Measurements from ENCODE around the gene SAV1.

Gene SAV1

DNA sequence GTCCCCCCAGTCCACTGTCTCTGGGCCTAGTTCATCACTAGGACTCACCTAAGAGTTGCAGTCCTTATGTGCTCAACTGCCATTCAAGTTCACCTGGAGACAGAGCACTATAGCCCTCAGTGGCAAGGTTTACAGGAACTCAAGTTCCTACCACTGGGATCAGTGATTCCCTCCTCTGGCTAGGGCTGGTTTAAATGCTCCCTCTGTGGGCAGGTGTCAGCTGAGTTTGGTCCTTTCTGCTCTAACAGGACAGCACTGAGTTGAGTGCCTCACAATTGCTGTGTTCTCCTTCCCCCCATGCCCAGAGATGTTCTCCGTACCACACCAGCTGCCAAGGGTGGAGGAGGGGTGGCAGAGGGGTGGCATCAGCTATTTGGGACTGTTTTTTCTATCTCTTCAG lies 20.8 kb upstream of the SAV1 start:
- TF ChIP-seq, protein P1, sequence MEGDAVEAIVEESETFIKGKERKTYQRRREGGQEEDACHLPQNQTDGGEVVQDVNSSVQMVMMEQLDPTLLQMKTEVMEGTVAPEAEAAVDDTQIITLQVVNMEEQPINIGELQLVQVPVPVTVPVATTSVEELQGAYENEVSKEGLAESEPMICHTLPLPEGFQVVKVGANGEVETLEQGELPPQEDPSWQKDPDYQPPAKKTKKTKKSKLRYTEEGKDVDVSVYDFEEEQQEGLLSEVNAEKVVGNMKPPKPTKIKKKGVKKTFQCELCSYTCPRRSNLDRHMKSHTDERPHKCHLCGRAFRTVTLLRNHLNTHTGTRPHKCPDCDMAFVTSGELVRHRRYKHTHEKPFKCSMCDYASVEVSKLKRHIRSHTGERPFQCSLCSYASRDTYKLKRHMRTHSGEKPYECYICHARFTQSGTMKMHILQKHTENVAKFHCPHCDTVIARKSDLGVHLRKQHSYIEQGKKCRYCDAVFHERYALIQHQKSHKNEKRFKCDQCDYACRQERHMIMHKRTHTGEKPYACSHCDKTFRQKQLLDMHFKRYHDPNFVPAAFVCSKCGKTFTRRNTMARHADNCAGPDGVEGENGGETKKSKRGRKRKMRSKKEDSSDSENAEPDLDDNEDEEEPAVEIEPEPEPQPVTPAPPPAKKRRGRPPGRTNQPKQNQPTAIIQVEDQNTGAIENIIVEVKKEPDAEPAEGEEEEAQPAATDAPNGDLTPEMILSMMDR (IDR thresholded peaks at IDR 0.05), result no peak

DNA sequence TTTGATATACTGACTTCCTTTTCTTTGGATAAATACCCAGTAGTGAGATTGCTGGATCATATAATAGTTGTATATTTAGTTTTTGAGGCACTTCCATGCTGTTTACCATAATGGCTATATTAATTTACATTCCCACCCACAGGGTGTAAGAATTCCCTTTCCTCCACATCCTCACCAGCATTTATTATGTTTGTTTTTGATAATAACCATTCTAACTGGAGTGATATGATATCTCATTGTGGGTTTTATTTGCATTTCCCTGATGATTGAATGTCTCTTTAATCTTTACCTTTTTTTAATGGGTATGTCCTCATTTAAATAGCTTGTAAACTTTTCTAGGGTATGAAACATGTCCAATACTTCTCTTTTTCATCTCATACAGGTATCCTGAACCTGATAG lies 11.6 kb upstream of the SAV1 start:
- TF ChIP-seq, protein P1 (IDR thresholded peaks at IDR 0.05), result no peak

DNA sequence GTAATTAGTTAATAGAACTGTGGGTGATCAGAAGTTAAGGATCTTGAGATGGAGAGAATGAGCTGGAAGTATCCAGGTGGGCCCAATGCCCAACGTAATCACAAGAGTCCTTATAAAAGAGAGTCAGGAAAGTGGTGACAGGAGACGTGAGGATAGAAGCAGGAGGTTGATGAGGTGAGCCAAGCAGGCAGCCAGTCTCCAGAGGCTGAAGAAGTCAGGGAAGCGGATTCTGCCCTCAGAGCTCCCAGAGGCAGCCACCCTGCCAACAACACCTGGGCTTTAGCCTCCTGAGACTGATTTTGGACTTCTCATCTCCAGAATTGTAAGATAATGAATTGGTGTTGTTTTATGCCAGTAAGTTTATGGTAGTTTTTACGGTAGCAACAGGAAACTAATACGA lies 10.1 kb upstream of the SAV1 start:
- TF ChIP-seq, protein P1 (IDR thresholded peaks at IDR 0.05), result no peak

DNA sequence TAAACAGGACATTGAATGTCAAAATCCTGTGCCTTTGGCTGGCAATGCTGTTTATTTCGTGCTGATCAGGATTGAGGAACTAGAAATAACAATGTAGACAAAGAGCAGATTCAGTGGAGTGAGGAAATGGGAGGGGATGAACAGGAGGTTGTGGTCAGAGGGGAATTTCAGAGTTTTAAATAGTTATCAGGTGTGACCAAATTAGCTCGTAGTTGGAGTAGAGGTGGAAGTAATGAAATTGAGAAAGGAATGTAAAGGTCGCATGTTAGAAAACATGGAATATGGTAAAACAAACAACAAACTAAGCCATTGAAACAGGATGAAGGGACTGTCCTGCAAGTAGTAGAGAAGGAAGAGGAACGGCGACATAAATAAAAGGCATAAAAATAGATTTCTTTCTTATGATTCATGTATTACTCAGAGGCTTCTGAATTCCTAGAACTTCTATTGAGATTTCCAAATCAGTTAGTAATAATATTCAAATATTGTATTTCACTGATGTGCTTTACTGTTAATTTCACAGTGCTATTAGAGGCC lies 9.5 kb upstream of the SAV1 start:
- TF ChIP-seq, protein P1 (IDR thresholded peaks at IDR 0.05), result no peak

DNA sequence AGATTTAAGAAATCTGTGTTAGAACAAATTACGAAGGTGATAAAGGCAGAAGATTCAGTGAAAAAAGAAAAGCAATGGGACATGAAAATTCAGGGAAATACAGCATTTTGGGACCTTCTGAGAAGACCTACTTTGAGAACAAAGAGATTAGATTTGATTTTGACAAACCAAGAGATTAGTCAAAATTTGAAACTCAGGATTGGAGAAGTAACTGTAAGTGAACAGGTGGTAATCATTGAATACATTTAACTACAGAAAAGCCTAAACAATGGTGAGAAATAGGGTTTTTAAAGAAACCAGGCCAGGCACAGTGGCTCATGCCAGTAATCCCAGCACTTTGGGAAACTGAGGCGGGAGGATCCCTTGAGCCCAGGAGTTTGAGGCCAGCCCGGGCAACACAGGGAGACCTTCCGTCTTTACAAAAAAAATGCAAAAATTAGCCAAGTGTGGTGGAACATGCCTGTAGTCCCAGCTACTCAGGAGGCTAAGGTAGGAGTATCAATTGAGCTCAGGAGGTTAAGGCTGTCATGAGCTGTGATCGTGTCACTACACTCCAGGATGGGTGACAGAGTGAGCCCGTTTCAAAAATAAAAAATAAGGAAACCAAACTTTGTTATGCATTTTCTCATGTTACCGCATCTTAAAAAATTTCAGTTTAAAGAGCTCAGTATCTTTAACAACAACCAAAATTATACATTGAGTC lies 8.9 kb upstream of the SAV1 start:
- TF ChIP-seq, protein P1 (IDR thresholded peaks at IDR 0.05), result no peak

DNA sequence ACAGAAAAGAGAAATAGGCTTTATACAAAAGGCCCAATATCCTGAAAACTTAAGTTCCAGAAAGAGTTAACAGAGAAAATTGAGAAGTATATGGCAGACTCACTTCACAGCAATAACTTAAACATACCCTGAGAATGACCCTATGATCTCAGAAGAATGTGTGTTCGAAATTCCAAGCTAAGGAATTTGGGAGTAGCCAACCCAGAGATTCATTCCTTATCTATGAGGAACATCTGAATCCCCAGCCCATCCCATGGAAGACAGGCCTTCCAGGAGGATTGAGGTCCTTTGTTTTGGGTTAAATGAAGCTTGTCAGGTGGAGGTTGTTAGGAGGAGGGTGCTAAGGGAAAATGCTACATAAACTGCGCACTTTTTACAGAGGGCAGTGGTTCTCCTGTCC lies 7.5 kb upstream of the SAV1 start:
- TF ChIP-seq, protein P1 (IDR thresholded peaks at IDR 0.05), result no peak

DNA sequence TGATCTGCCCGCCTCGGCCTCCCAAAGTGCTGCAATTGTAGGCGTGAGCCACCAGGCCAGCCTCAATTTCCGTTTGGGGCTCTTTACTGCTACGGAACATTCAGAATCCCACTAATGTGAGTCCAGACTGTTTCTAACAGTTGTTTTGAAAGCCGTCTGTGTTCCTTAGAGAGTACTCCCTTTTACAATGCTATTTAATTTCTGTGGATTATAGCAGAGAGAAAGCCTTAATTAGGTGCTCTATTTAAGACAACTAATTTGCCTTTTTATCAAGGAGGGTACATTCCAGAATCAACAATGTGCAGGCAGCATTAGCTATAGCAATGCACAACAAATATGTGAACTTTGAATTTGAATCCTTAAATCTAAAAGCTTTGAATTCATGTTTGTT lies 2.8 kb upstream of the SAV1 start:
- TF ChIP-seq, protein P1 (IDR thresholded peaks at IDR 0.05), result no peak
